B cell (primary cell): ENCODE results near the gene SHFL.

Experiments
- EZH2 ChIP-seq: IDR thresholded peaks from 2 replicates; pipeline ENCODE4 v1.6.1; 2012; ENCODE audit warnings: borderline replicate concordance, low read depth, mild to moderate bottlenecking, moderate library complexity, low read length; ENCODE audit not compliant: insufficient read depth, poor library complexity, severe bottlenecking
- TF ChIP-seq, protein P1 (sequence below): fragments of 200-600 bp; IDR thresholded peaks from one replicate; pipeline ENCODE4 v1.8.0; 2022; ENCODE audit warnings: antibody characterized with exemption, mild to moderate bottlenecking

GRCh38 chr19:10124429-10124828 is 38.3 kb downstream of the SHFL start:
- TF ChIP-seq, protein P1, sequence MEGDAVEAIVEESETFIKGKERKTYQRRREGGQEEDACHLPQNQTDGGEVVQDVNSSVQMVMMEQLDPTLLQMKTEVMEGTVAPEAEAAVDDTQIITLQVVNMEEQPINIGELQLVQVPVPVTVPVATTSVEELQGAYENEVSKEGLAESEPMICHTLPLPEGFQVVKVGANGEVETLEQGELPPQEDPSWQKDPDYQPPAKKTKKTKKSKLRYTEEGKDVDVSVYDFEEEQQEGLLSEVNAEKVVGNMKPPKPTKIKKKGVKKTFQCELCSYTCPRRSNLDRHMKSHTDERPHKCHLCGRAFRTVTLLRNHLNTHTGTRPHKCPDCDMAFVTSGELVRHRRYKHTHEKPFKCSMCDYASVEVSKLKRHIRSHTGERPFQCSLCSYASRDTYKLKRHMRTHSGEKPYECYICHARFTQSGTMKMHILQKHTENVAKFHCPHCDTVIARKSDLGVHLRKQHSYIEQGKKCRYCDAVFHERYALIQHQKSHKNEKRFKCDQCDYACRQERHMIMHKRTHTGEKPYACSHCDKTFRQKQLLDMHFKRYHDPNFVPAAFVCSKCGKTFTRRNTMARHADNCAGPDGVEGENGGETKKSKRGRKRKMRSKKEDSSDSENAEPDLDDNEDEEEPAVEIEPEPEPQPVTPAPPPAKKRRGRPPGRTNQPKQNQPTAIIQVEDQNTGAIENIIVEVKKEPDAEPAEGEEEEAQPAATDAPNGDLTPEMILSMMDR: no peak
- no peak for TF ChIP-seq EZH2
